Chondrocyte (in vitro differentiated cells): ENCODE measurements around the gene MRTFB. TPM values are rescaled to one million over a fixed set of nuclear protein-coding genes. Genes with fewer than 3 reads are reported as not detected.
"Not testable (repeated sequence)": the region's sequence is repeated elsewhere in the genome, so short reads cannot be mapped to it uniquely, and the experiment has no call there.

ENCODE experiments used
- DNase-seq: peaks from one replicate; pipeline ENCODE4 v3.0.0; 2021; ENCODE audit warnings: mixed read lengths, low spot score
- H3K27ac Mint-ChIP-seq: one replicate; pipeline ENCODE4 v1.8.0; 2021; ENCODE audit warnings: mild to moderate bottlenecking, moderate library complexity, mixed read lengths; ENCODE audit not compliant: unreplicated experiment
- H3K27me3 Mint-ChIP-seq: 2 replicates; pipeline ENCODE4 v1.8.0; 2021; ENCODE audit warnings: low read depth, mixed read lengths
- H3K36me3 Mint-ChIP-seq: 2 replicates; pipeline ENCODE4 v1.8.0; 2021; ENCODE audit warnings: low read depth, mixed read lengths
- H3K4me1 Mint-ChIP-seq: 2 replicates; pipeline ENCODE4 v1.8.0; 2021; ENCODE audit warnings: low read depth, mild to moderate bottlenecking, mixed read lengths
- H3K4me3 Mint-ChIP-seq: one replicate; pipeline ENCODE4 v1.8.0; 2021; ENCODE audit warnings: mild to moderate bottlenecking, moderate library complexity, mixed read lengths; ENCODE audit not compliant: unreplicated experiment
- H3K9me3 Mint-ChIP-seq: 2 replicates; pipeline ENCODE4 v1.8.0; 2021; ENCODE audit warnings: low read depth, mixed read lengths
- total RNA-seq: library from RNA; stranded (reverse); gene quantifications from 3 replicates; pipeline ENCODE4 v1.2.1, GENCODE V29; 2021
- TF ChIP-seq, protein P1 (sequence below): fragments of 200-600 bp; sonication (generic); IDR thresholded peaks from 2 replicates; pipeline ENCODE4 v1.5.0; 2021; ENCODE audit warnings: antibody characterized with exemption, mild to moderate bottlenecking, moderate library complexity

Gene MRTFB
- total RNA-seq, 1 donor from 2014 or later = 32.2 TPM

- Mint-ChIP-seq H3K27me3 (no peaks in the 10 kb centered on the region), H3K36me3 (no peaks in the 10 kb centered on the region), H3K4me3 (no peak overlapping the region), H3K9me3 (peaks cover under 1% of the 10 kb centered on the region), H3K4me1 (peaks cover 32% of the 10 kb centered on the region), H3K27ac (no peak overlapping the region)
- TF ChIP-seq, protein P1, sequence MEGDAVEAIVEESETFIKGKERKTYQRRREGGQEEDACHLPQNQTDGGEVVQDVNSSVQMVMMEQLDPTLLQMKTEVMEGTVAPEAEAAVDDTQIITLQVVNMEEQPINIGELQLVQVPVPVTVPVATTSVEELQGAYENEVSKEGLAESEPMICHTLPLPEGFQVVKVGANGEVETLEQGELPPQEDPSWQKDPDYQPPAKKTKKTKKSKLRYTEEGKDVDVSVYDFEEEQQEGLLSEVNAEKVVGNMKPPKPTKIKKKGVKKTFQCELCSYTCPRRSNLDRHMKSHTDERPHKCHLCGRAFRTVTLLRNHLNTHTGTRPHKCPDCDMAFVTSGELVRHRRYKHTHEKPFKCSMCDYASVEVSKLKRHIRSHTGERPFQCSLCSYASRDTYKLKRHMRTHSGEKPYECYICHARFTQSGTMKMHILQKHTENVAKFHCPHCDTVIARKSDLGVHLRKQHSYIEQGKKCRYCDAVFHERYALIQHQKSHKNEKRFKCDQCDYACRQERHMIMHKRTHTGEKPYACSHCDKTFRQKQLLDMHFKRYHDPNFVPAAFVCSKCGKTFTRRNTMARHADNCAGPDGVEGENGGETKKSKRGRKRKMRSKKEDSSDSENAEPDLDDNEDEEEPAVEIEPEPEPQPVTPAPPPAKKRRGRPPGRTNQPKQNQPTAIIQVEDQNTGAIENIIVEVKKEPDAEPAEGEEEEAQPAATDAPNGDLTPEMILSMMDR = no peak
- DNase-seq = no peak
Measured at GRCh38 chr16:14179116-14179515, 108.0 kb downstream of the MRTFB start.

DNA sequence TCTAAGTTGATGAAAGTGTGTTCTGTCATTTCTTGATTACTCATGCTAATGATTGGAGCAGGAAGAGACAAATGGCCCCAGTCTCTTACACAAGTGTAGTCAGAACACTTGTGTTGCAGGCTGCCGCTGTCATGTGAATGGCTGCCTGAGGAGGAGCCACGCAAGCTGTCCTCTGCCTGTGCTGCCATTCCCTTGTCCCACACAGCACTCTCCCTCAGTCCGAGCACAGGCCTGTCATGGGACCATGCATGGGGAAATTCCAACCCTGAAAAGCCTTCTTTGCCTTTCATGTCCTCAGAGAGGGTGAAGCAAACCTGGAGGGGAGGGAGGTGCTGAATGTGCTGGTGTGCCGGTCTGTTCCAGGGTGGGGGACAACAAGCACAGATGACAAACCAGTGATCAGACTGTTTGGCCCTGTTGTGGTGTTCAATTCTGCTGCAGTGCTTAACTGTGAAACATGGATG, 109.4 kb downstream of the MRTFB start:
- H3K4me3 Mint-ChIP-seq = no peak overlapping the region
- DNase-seq = no peak
- no peaks in the 10 kb centered on the region for H3K27me3 Mint-ChIP-seq
- H3K36me3 Mint-ChIP-seq = no peaks in the 10 kb centered on the region
- peaks cover 34% of the 10 kb centered on the region for H3K4me1 Mint-ChIP-seq
- no peaks in the 10 kb centered on the region for H3K9me3 Mint-ChIP-seq
- TF ChIP-seq, protein P1 = no peak
- no peak overlapping the region for H3K27ac Mint-ChIP-seq

DNA sequence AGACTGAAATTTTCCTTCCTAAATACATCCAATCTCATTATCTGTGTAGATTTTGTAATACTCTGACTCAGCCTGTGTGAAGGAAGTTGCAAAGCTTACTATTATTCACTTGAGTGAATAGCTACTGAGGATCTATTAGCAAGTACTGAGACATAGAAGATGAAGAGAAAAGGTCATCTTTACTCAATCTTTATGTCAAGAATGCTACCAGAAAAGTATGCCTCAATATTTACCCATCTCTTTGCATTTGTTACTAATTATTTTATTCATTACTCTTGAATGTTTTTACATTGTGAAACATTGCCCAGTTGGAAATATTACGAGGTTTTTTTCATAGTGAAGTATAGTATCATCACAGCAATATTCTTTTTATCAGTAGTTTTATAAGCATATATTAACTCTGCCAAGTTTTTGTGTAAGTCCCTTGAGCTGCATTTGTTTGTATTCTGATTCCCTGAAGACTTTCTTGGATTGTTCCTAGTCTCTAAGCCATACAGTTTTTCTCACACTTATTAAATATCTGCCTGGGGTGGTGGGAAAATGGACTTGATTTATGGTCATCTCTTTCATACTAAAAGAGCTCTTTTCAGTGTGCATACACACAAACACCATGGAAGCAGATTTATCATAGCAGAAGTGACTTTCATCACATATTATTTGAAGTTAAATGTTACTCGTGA, 110.4 kb downstream of the MRTFB start:
- Mint-ChIP-seq H3K4me3 (no peak overlapping the region), H3K4me1 (peaks cover 37% of the 10 kb centered on the region), H3K9me3 (no peaks in the 10 kb centered on the region), H3K27me3 (no peaks in the 10 kb centered on the region), H3K36me3 (no peaks in the 10 kb centered on the region), H3K27ac (peak overlapping the region; percentile 83)
- TF ChIP-seq, protein P1 = no peak
- DNase-seq = no peak

GRCh38 chr16:14182999-14183398, 111.9 kb downstream of the MRTFB start:
- no peak for DNase-seq
- Mint-ChIP-seq H3K9me3 (no peaks in the 10 kb centered on the region), H3K27me3 (no peaks in the 10 kb centered on the region), H3K4me1 (peaks cover 47% of the 10 kb centered on the region), H3K36me3 (no peaks in the 10 kb centered on the region), H3K4me3 (no peak overlapping the region), H3K27ac (no peak overlapping the region)
- TF ChIP-seq, protein P1 = no peak

- not testable (repeated sequence) for H3K4me3 Mint-ChIP-seq, H3K36me3 Mint-ChIP-seq, DNase-seq, H3K9me3 Mint-ChIP-seq, H3K27me3 Mint-ChIP-seq, H3K27ac Mint-ChIP-seq
- H3K4me1 Mint-ChIP-seq = peaks cover 56% of the 10 kb centered on the region
Measured at GRCh38 chr16:14183962-14184361, 112.8 kb downstream of the MRTFB start.
